K562 (cell line): Measurements from ENCODE around the gene RIMKLA. TPM values are rescaled to one million over a fixed set of nuclear protein-coding genes. Genes with fewer than 3 reads are reported as not detected.

Source experiments
- BCL6 ChIP-seq: fragments of 250-450 bp; sonication (Bioruptor Pico); IDR thresholded peaks from 2 replicates; pipeline ENCODE4 v1.4.0; 2020
- CBX1 ChIP-seq: sonication (generic); IDR thresholded peaks from 2 replicates; pipeline ENCODE4 v1.6.1; 2016; ENCODE audit warnings: antibody characterized with exemption, low read depth, mild to moderate bottlenecking
- EGR1 ChIP-seq: fragments of 450-650 bp; conservative IDR thresholded peaks from 2 replicates; pipeline ENCODE4 v1.6.1; 2017; ENCODE audit warnings: mild to moderate bottlenecking
- HNRNPK ChIP-seq: fragments of 200-400 bp; formaldehyde crosslinking; IDR thresholded peaks from one replicate; pipeline ENCODE4 v1.6.1; 2018; ENCODE audit warnings: mild to moderate bottlenecking, low read depth, low read length; ENCODE audit not compliant: poor library complexity, severe bottlenecking
- NBN ChIP-seq: fragments of 450-650 bp; IDR thresholded peaks from 2 replicates; pipeline ENCODE4 v1.6.1; 2016; ENCODE audit warnings: low read depth, mild to moderate bottlenecking
- NCOA4 ChIP-seq: fragments of 450-650 bp; IDR thresholded peaks from 2 replicates; pipeline ENCODE4 v1.6.1; 2018; ENCODE audit warnings: mild to moderate bottlenecking; ENCODE audit not compliant: partially characterized antibody
- NRF1 ChIP-seq, 2 experiments: fragments of 450-650 bp; IDR thresholded peaks in 1 of 2; conservative IDR thresholded peaks in 1 of 2; 2 replicates each; pipeline ENCODE4 v1.6.1; 2014; ENCODE audit warnings: mild to moderate bottlenecking in 2 of 2
- PML ChIP-seq: IDR thresholded peaks from 2 replicates; pipeline ENCODE4 v1.6.1; 2012; ENCODE audit warnings: low read length, inconsistent platforms
- RCOR1 ChIP-seq, 2 experiments: IDR thresholded peaks; 2 replicates each; pipeline ENCODE4 v1.6.1; 2012; ENCODE audit warnings: low read depth in 2 of 2, low read length in 2 of 2, borderline replicate concordance in 1 of 2, improper control_type of control experiment in 1 of 2
- RHOXF2B ChIP-seq: fragments of 250-450 bp; sonication (Bioruptor Pico); conservative IDR thresholded peaks from 2 replicates; pipeline ENCODE4 v1.5.1; 2021
- ZNF146 ChIP-seq: IDR thresholded peaks from one replicate; pipeline ENCODE4 v1.6.1; 2018; ENCODE audit warnings: missing compliant biosample characterization; ENCODE audit not compliant: unreplicated experiment
- ZNF507 ChIP-seq: conservative IDR thresholded peaks from 2 replicates; pipeline ENCODE4 v1.6.1; 2017; ENCODE audit warnings: missing genetic modification characterization, missing compliant biosample characterization
- ZNF644 ChIP-seq: fragments of 200-800 bp; sonication (Bioruptor generic); IDR thresholded peaks from 2 replicates; pipeline ENCODE4 v1.6.1; 2016; ENCODE audit warnings: low read depth, missing genetic modification characterization, missing compliant biosample characterization
- polyA plus RNA-seq, 8 experiments: library from polyadenylated mRNA; depleted of rRNA in 4 of 8; stranded (reverse) in 5 of 8; unstranded in 3 of 8; fragments of >200 nt; fragmentation: Nextera tagmentation in 2 of 8; fragmentation: Illumina TruSeq in 1 of 8; extraction: Ambion mirVana in 2 of 8; extraction: Trizol in 1 of 8; gene quantifications; 2 replicates each; pipeline versions ENCODE4 v1.2.1 to v1.2.3, GENCODE V29; 2011 to 2014; ENCODE audit warnings: inconsistent platforms in 1 of 8, missing spikeins in 1 of 8
- total RNA-seq, 7 experiments: library from RNA; depleted of rRNA in 6 of 7; stranded (reverse); fragments of >200 nt in 6 of 7; fragmentation: Illumina TruSeq in 2 of 7; extraction: Trizol in 2 of 7; gene quantifications; 2 replicates each; pipeline versions ENCODE4 v1.2.1 to v1.2.3, GENCODE V29; 2011 to 2021; ENCODE audit warnings: low replicate concordance in 1 of 7
- TF ChIP-seq, protein P1 (sequence below): fragments of 450-650 bp; IDR thresholded peaks from 2 replicates; pipeline ENCODE4 v1.6.1; 2016; ENCODE audit warnings: low read depth
- TF ChIP-seq, protein P2 (sequence below): fragments of 250-450 bp; sonication (Bioruptor Pico); IDR thresholded peaks from 2 replicates; pipeline ENCODE4 v1.4.0; 2020; ENCODE audit warnings: mild to moderate bottlenecking
- TF ChIP-seq, protein P3 (sequence below): sonication (generic); formaldehyde crosslinking; IDR thresholded peaks from 2 replicates; pipeline ENCODE4 v1.9.0; 2022; ENCODE audit warnings: mild to moderate bottlenecking, missing genetic modification reagents
- TF ChIP-seq, protein P4 (sequence below): fragments of 250-450 bp; sonication (Bioruptor Pico); IDR thresholded peaks from 2 replicates; pipeline ENCODE4 v1.4.0; 2020; ENCODE audit warnings: borderline replicate concordance

The RIMKLA gene
- total and polyA plus RNA-seq, 9 of the 15 experiments (the other 6 are each of a cell fraction or from before 2014, with no cell fraction given) = 0.02 TPM; not detected in 8

DNA sequence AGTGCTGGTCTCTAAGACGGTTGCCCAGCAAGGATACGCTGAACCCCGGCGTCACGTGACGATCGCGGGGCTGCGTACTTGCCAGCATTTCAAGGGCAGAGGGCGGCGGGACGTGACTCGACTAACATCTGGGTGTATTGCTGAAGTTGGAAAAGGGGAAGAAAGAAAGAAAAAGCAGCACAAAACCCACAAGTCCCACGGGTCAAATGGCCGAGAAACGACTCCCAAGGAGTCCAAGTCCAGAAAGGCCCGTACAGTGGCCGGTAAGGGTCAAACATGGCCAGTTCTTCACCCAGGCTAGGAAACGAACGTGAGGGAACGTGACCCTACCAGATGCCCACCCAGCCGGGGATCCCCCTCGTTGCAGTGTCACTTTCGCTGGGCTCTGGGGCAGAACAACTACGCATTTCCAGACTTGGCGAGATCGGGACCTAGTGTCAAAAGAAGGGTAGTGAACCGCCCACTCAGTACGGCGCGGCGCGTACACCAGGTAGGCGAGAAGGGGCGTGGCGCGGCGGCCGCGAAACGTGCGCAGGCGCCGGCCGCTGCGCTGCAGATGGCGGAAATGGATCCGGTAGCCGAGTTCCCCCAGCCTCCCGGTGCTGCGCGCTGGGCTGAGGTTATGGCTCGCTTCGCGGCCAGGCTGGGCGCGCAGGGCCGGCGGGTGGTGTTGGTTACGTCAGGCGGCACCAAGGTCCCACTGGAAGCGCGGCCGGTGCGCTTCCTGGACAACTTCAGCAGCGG is 75.6 kb downstream of the RIMKLA start, which contains the start of the genes PPCS and ZMYND12 (continued):
- TF ChIP-seq, protein P1, sequence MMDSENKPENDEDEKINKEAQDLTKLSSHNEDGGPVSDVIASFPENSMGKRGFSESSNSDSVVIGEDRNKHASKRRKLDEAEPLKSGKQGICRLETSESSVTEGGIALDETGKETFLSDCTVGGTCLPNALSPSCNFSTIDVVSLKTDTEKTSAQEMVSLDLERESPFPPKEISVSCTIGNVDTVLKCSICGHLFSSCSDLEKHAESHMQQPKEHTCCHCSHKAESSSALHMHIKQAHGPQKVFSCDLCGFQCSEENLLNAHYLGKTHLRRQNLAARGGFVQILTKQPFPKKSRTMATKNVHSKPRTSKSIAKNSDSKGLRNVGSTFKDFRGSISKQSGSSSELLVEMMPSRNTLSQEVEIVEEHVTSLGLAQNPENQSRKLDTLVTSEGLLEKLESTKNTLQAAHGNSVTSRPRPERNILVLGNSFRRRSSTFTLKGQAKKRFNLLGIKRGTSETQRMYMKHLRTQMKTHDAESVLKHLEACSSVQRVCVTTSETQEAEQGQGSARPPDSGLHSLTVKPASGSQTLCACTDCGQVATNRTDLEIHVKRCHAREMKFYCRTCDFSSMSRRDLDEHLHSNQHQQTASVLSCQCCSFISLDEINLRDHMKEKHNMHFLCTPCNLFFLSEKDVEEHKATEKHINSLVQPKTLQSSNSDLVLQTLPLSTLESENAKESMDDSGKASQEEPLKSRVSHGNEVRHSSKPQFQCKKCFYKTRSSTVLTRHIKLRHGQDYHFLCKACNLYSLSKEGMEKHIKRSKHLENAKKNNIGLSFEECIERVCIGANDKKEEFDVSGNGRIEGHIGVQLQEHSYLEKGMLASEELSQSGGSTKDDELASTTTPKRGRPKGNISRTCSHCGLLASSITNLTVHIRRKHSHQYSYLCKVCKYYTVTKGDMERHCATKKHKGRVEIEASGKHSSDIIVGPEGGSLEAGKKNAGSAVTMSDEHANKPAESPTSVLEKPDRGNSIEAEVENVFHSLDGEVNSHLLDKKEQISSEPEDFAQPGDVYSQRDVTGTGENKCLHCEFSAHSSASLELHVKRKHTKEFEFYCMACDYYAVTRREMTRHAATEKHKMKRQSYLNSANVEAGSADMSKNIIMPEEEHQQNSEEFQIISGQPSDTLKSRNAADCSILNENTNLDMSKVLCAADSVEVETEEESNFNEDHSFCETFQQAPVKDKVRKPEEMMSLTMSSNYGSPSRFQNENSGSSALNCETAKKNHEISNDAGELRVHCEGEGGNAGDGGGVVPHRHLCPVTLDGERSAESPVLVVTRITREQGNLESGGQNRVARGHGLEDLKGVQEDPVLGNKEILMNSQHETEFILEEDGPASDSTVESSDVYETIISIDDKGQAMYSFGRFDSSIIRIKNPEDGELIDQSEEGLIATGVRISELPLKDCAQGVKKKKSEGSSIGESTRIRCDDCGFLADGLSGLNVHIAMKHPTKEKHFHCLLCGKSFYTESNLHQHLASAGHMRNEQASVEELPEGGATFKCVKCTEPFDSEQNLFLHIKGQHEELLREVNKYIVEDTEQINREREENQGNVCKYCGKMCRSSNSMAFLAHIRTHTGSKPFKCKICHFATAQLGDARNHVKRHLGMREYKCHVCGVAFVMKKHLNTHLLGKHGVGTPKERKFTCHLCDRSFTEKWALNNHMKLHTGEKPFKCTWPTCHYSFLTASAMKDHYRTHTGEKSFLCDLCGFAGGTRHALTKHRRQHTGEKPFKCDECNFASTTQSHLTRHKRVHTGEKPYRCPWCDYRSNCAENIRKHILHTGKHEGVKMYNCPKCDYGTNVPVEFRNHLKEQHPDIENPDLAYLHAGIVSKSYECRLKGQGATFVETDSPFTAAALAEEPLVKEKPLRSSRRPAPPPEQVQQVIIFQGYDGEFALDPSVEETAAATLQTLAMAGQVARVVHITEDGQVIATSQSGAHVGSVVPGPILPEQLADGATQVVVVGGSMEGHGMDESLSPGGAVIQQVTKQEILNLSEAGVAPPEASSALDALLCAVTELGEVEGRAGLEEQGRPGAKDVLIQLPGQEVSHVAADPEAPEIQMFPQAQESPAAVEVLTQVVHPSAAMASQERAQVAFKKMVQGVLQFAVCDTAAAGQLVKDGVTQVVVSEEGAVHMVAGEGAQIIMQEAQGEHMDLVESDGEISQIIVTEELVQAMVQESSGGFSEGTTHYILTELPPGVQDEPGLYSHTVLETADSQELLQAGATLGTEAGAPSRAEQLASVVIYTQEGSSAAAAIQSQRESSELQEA = peak; percentile 93
- TF ChIP-seq RHOXF2B (CRISPR knock-in tag) = no peak
- peak; percentile 26; the same call in 1 of the 2 replicates for TF ChIP-seq CBX1
- TF ChIP-seq, protein P2, sequence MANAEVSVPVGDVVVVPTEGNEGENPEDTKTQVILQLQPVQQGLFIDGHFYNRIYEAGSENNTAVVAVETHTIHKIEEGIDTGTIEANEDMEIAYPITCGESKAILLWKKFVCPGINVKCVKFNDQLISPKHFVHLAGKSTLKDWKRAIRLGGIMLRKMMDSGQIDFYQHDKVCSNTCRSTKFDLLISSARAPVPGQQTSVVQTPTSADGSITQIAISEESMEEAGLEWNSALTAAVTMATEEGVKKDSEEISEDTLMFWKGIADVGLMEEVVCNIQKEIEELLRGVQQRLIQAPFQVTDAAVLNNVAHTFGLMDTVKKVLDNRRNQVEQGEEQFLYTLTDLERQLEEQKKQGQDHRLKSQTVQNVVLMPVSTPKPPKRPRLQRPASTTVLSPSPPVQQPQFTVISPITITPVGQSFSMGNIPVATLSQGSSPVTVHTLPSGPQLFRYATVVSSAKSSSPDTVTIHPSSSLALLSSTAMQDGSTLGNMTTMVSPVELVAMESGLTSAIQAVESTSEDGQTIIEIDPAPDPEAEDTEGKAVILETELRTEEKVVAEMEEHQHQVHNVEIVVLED = peak; percentile 81
- no peak for TF ChIP-seq NBN
- TF ChIP-seq, protein P3, sequence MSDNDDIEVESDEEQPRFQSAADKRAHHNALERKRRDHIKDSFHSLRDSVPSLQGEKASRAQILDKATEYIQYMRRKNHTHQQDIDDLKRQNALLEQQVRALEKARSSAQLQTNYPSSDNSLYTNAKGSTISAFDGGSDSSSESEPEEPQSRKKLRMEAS (CRISPR knock-in tag) = 0 out of 2 replicates have a peak, but pooled peaks have one; percentile 37
- no peak for TF ChIP-seq RCOR1 (IDR thresholded peaks at IDR 0.05; ENCODE audit: borderline replicate concordance in 1 of 2, low read depth in 2 of 2, low read length in 2 of 2)
- TF ChIP-seq ZNF507 = no peak
- 0 out of 2 replicates have a peak, but pooled peaks have one; percentile 41 for TF ChIP-seq ZNF644 (tag)
- peak; percentile 96 to 97 for TF ChIP-seq NRF1 (conservative IDR thresholded peaks at IDR 0.05 in 1 of 2, IDR thresholded peaks at IDR 0.05 in 1 of 2)
- TF ChIP-seq PML = 0 out of 2 replicates have a peak, but pooled peaks have one; percentile 18
- peak; percentile 95 for TF ChIP-seq EGR1
- no peak for TF ChIP-seq NCOA4
- TF ChIP-seq HNRNPK = no peak
- TF ChIP-seq, protein P4, sequence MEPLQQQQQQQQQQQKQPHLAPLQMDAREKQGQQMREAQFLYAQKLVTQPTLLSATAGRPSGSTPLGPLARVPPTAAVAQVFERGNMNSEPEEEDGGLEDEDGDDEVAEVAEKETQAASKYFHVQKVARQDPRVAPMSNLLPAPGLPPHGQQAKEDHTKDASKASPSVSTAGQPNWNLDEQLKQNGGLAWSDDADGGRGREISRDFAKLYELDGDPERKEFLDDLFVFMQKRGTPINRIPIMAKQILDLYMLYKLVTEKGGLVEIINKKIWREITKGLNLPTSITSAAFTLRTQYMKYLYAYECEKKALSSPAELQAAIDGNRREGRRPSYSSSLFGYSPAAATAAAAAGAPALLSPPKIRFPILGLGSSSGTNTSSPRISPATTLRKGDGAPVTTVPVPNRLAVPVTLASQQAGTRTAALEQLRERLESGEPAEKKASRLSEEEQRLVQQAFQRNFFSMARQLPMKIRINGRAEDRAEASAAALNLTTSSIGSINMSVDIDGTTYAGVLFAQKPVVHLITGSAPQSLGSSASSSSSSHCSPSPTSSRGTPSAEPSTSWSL (CRISPR knock-in tag) = no peak
- TF ChIP-seq ZNF146 (CRISPR knock-in tag) = no peak
- TF ChIP-seq BCL6 = no peak
